HG02642 (cell line): ENCODE data around the gene P4HB.

Experiments
- ATAC-seq: cut with Tn5 transposase; IDR thresholded peaks from one replicate; pipeline ENCODE4 v1.9.1; 2021; ENCODE audit warnings: mild to moderate bottlenecking; ENCODE audit not compliant: unreplicated experiment, poor library complexity

Gene P4HB

DNA sequence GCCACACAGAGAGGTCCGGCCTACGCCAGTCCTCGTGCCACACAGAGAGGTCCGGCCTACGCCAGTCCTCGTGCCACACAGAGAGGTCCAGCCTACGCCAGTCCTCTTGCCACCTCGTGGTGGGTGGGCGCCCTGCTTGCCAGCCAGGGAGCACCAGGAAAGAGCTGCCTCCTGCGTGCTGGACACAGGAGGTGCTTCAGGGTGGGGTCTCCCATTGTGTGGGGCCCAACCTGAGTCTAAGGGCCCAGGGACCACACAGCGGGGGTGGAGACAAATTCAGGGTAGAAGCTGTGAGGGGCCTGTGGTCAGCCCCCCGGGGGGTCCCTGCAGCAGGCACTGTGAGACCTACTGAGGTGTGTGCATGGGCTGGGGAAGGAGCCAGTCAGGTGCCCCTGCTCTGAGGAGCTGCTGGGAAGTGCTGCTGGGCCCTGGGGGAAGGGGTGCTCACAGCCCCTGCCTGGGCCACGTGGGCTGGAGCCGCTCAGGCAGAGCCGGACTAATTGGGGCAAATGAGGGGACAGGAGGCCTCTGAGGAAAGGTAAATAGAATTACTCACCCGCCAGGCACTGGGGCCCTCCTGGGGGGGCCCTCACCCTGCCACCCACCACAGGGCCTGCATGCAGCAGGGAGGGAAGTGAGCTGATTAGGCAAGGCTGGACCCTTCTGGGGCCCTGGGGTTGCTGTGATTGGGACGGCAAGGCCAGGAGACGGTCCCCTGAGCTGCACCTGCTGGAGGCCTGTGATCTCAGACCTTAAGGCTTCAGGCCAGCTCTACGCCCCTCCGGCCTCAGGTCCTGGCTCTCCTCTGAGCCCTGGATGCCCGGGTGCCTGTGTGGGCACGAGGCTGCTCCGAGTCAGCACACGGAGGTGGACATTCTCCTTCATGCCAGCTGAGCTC, 45.3 kb downstream of the P4HB start:
- no peak for ATAC-seq

GRCh38 chr17:81813861-81814683, 46.3 kb downstream of the P4HB start:
- no peak for ATAC-seq

- ATAC-seq: no peak
Measured at GRCh38 chr17:81813371-81813684, 47.0 kb downstream of the P4HB start.

DNA sequence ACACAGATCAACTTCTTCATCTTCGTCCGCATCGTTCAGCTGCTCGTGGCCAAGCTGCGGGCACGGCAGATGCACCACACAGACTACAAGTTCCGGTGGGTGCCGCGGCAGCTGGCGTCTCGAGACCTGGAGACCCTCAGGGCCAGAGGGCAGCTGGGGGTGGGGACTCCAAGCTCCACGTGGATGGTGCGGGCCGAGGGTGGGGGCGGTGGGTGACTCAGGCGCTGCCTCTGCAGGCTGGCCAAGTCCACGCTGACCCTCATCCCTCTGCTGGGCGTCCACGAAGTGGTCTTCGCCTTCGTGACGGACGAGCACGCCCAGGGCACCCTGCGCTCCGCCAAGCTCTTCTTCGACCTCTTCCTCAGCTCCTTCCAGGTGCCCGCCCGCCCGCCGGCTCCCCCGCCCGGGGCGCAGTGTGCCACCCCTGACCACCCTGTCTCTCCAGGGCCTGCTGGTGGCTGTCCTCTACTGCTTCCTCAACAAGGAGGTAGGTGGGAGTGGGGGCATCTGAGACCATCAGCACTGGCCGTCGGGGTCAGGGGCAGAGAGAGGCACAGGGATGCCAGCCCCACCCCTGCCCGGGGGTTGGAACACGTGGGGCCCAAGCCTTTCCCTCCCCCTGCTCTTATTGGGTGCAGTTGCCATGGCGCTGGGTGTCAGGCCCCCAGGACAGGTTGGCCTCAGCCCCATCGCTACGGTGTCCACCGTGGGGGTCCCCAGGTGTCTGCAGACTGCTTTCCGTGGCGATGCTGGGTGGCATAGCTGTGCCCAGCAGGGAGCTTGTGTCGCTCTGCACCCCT, 47.6 kb downstream of the P4HB start:
- no peak for ATAC-seq

- ATAC-seq: no peak
Measured at GRCh38 chr17:81811705-81812570, 48.4 kb downstream of the P4HB start.

DNA sequence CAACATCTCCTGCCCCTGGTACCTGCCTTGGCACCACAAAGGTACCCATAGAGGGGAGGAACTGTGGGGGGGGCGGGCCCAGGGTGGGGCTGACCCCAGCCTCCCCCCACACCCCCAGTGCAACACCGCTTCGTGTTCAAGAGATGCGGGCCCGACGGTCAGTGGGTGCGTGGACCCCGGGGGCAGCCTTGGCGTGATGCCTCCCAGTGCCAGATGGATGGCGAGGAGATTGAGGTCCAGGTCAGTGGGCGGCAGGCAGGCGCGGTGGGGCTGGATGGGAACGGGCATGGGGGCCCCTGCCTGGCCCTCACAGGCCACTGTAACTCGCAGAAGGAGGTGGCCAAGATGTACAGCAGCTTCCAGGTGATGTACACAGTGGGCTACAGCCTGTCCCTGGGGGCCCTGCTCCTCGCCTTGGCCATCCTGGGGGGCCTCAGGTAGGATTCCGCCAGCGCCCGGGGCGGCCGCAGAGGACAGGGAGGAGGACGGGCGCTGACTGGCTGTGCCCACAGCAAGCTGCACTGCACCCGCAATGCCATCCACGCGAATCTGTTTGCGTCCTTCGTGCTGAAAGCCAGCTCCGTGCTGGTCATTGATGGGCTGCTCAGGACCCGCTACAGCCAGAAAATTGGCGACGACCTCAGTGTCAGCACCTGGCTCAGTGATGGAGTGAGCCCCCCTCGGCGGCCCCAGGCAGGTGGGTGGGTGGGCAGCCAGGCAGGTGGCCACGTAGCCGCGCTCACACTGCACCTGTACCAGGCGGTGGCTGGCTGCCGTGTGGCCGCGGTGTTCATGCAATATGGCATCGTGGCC, 49.2 kb downstream of the P4HB start:
- no peak for ATAC-seq

- no peak for ATAC-seq
Measured at GRCh38 chr17:81810476-81810875, 49.9 kb downstream of the P4HB start.

DNA sequence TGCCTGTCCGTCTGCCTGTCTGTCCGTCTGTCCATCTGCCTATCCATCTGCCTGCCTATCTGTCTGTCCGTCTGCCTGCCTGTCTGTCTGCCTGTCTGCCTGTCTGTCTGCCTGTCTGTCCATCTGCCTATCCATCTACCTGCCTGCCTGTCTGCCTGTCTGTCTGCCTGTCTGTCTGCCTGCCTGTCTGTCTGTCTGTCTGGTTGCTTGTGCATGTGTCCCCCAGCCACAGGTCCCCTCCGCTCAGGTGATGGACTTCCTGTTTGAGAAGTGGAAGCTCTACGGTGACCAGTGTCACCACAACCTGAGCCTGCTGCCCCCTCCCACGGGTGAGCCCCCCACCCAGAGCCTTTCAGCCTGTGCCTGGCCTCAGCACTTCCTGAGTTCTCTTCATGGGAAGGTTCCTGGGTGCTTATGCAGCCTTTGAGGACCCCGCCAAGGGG, 50.8 kb downstream of the P4HB start:
- ATAC-seq: no peak

GRCh38 chr17:81808778-81809555, 51.4 kb downstream of the P4HB start:
- no peak for ATAC-seq

DNA sequence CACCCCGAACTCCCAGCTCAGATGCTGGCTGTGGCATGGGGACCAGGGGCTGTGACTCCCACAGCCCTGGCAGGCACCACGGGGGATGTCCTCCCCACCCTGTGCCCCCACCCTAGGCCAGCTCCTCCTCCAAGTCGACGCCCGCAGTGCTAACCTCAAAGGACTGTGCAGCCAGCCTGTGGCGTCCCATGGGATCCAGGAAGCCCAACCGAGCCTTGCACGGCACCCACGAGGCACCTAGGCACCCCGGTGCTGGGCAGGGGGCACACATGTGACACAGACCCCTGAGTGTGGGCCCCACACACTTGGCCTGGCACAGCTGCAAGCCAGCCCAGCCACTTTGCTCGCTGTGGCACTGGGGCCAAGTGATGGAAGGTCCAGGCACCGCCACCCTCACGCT, 52.5 kb downstream of the P4HB start:
- no peak for ATAC-seq

- ATAC-seq: no peak
Measured at GRCh38 chr17:81807210-81807719, 53.1 kb downstream of the P4HB start.

- ATAC-seq: no peak
Measured at GRCh38 chr17:81806461-81807209, 53.7 kb downstream of the P4HB start.

- ATAC-seq: no peak
Measured at GRCh38 chr17:81805707-81806460, 54.5 kb downstream of the P4HB start.

DNA sequence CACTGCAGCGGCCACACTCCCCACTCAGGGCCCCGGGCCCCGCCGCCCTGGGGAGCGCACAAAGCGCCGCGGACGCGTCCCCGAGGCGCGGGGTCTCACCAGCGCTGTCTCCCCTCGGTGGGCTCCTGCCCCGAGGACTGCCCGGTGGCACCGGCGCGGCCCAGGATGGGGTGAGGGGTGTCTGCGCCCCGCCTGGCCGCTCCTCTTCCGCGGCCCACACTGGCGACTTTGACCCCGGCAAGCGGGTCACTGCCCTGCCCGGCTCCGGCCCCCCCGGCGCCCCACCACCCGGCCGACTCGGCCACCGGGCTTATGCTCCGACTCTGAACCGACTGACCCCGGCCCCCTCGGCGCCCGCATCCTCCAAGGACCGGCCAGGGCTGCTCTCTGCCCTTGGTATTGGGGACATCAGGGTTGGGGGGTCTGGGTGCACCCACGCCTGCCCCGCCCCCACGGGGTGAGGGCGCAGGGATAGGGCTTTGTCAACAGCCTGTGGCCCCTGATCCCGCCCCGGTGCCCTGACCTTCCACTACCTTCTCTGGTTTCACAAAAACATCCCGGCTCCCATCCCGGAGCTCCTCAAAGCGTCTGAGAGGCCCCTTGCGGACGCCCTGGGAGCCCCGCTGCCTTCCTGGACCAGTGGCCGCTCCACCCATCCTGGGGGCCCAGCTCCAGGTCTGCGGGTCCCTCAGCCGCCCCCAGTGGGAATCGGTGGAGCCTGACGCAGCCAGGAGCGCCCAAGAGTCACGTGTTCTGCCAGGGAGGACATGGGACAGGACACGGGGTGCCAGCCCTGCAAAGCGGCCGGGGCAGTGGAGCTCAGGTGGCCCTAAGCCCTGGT, 55.6 kb downstream of the P4HB start:
- no peak for ATAC-seq

- no peak for ATAC-seq
Measured at GRCh38 chr17:81803728-81804558, 56.4 kb downstream of the P4HB start, which contains the start of gene GCGR. Gene GCGR (plus strand): TSS chr17:81804150. CDS start chr17:81809019, 4,869 bp downstream.
